ENCODE results near the gene TSC22D1. TPM values are rescaled to one million over a fixed set of nuclear protein-coding genes. Genes with fewer than 3 reads are reported as not detected.
"Not testable (repeated sequence)": the region's sequence is repeated elsewhere in the genome, so short reads cannot be mapped to it uniquely, and the experiment has no call there.

The TSC22D1 gene
- total RNA-seq, 4 donors from 2014 or later = 70.1 to 194 (median 152) TPM

DNA sequence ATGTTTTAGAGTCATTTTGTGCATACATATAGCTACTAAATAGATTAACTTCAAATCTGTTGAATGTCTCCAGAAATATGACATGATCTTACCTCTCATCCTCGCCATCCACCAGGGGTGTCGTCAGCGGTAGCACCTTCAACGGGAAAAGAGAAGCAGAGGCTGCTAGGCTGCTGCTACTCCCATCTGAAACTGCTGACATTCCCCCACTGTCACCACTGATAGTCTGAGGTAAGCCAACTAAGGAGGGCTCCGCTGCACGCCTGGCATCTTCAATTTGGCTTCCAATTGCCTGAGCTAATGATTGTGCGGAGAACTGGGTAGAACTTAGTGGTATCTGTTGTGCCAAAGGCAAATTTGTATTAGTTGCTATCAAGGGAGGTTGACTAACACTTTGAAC lies 3.1 kb downstream of the TSC22D1 start:
- Histone ChIP-seq H3K4me1 (peaks cover 0 to 29% (median 0%) of the 10 kb centered on the region in 4 donors), H3K36me3 (no peaks in the 10 kb centered on the region), H3K27ac (no peak overlapping the region), H3K27me3 (no peaks in the 10 kb centered on the region), H3K9me3 (no peaks in the 10 kb centered on the region), H3K4me3 (peak overlapping the region in 1 of 4 donors; percentile 78)
- no peak for TF ChIP-seq POLR2A (IDR thresholded peaks at IDR 0.05)
- TF ChIP-seq, protein P1, sequence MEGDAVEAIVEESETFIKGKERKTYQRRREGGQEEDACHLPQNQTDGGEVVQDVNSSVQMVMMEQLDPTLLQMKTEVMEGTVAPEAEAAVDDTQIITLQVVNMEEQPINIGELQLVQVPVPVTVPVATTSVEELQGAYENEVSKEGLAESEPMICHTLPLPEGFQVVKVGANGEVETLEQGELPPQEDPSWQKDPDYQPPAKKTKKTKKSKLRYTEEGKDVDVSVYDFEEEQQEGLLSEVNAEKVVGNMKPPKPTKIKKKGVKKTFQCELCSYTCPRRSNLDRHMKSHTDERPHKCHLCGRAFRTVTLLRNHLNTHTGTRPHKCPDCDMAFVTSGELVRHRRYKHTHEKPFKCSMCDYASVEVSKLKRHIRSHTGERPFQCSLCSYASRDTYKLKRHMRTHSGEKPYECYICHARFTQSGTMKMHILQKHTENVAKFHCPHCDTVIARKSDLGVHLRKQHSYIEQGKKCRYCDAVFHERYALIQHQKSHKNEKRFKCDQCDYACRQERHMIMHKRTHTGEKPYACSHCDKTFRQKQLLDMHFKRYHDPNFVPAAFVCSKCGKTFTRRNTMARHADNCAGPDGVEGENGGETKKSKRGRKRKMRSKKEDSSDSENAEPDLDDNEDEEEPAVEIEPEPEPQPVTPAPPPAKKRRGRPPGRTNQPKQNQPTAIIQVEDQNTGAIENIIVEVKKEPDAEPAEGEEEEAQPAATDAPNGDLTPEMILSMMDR (IDR thresholded peaks at IDR 0.05) = no peak
- no peak for DNase-seq

DNA sequence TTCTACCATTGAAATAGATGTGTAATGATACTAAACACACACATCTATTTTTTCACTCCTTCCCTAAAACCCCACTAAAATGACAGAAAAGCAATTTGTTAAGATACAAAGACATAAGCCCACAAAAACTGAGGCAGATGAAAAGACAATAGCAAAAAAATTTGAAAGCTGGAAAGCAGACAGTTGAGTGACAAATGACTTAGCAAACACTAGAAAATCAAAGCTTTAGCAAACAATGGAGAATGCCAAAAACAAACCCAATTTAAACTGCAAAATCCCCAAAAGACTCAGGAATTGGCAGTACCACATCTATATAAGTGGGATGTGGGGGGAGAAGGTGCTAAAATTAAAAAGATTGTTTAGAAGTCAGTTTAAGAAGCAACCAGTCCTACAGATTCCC lies 9.5 kb downstream of the TSC22D1 start:
- no peak for DNase-seq
- H3K27me3 ChIP-seq = no peaks in the 10 kb centered on the region
- no peaks in the 10 kb centered on the region for H3K36me3 ChIP-seq
- peaks cover 0 to 9% (median 0%) of the 10 kb centered on the region in 4 donors for H3K4me1 ChIP-seq
- no peak for TF ChIP-seq POLR2A (IDR thresholded peaks at IDR 0.05)
- TF ChIP-seq, protein P1 (IDR thresholded peaks at IDR 0.05) = no peak
- H3K4me3 ChIP-seq = no peak overlapping the region
- no peak overlapping the region for H3K27ac ChIP-seq
- no peaks in the 10 kb centered on the region for H3K9me3 ChIP-seq

DNA sequence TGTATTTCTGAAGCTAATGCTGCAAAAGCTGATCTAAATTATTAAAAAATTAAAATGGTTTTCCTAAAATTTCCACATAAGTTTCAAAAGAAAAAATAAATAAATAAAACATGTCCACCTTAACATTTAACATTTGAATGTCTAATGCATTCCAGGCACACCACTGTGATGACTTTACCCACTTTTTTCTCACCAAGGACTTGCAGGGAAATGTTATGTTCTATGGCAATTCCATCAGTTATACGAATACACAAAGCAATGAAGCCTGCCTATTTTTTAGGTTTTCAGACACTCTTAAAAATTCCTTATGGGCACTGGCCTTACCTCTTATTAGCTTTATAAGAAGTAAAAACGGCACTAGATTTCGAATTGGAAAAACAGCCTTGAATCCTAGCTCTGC lies 10.2 kb downstream of the TSC22D1 start:
- Histone ChIP-seq H3K4me1 (peaks cover 0 to 9% (median 0%) of the 10 kb centered on the region in 4 donors), H3K27ac (no peak overlapping the region), H3K4me3 (no peak overlapping the region), H3K36me3 (no peaks in the 10 kb centered on the region), H3K9me3 (no peaks in the 10 kb centered on the region), H3K27me3 (no peaks in the 10 kb centered on the region)
- TF ChIP-seq, protein P1 (IDR thresholded peaks at IDR 0.05) = no peak
- no peak for TF ChIP-seq POLR2A (IDR thresholded peaks at IDR 0.05)
- DNase-seq = no peak

DNA sequence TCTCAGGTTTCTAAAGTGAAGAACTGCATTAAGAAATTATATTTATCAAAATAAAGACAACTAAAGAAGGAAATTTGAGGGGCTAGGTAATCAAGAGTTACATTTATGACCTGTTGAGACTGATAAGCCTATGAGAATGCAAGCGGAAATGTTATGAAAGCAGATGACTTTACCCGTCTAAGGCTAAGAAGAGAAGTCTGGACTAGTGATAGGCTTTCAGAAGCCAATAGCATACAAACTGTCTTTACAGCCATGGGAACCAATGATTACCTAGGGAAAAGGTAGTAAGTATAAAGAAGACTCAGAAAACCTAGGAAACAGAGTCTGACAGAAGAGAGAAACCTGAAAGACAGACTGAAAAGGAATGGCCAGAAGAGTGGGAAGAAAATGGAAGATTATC lies 11.2 kb downstream of the TSC22D1 start:
- no peaks in the 10 kb centered on the region for H3K27me3 ChIP-seq
- no peak overlapping the region for H3K4me3 ChIP-seq
- H3K9me3 ChIP-seq = no peaks in the 10 kb centered on the region
- no peak for TF ChIP-seq POLR2A (IDR thresholded peaks at IDR 0.05)
- TF ChIP-seq, protein P1 (IDR thresholded peaks at IDR 0.05) = no peak
- DNase-seq = no peak
- no peak overlapping the region for H3K27ac ChIP-seq
- H3K36me3 ChIP-seq = no peaks in the 10 kb centered on the region
- H3K4me1 ChIP-seq = peaks cover 0 to 9% (median 0%) of the 10 kb centered on the region in 4 donors

DNA sequence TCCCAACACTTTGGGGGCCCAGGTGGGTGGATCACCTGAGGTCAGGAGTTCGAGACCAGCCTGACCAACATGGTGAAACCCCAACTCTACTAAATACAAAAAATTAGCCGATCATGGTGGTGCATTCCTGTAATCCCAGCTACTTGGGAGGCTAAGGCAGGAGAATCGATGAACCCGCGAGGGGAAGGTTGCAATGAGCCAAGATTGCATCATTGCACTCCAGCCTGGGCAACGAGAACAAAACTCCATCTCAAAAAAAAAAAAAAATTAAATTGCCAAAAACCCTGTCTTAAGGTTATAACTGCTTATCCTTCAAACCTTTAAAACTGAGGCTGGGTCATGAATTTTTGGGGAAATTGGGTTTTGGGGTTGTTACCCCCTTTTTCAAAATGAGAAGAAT lies 13.3 kb downstream of the TSC22D1 start:
- H3K27me3 ChIP-seq, H3K27ac ChIP-seq, H3K9me3 ChIP-seq, H3K4me1 ChIP-seq, DNase-seq, H3K4me3 ChIP-seq, H3K36me3 ChIP-seq: not testable (repeated sequence)

DNA sequence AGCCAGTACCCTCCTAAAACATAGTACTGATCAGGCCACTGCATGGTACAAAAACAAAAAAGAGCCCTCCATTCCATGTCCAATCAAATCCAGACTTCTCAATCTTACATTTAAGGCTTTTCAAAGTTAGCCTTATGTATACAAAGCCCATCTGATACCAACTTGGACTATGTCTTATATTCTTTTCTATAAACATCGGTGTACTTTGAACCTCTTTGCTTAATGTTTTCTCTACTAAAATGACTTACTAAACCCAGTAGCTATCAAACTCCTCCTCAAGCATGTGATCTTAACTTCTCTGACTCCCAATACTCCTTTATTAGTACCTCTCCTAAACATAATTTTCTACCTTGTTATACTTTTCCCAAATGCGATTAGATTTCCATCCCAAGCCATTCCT lies 14.8 kb downstream of the TSC22D1 start:
- Histone ChIP-seq H3K27ac (no peak overlapping the region), H3K9me3 (no peaks in the 10 kb centered on the region), H3K27me3 (no peaks in the 10 kb centered on the region), H3K36me3 (peaks cover 0 to 8% (median 0%) of the 10 kb centered on the region in 3 donors), H3K4me1 (peaks cover 0 to 9% (median 0%) of the 10 kb centered on the region in 4 donors), H3K4me3 (no peak overlapping the region)
- DNase-seq = no peak
- TF ChIP-seq, protein P1 (IDR thresholded peaks at IDR 0.05) = no peak
- no peak for TF ChIP-seq POLR2A (IDR thresholded peaks at IDR 0.05)

All from Peyer's patch (tissue), 4 donors.